ENCODE results near the gene FITM2.
A peak's percentile ranks its signal among the peaks of the same experiment; 100 is the strongest.

Gene FITM2

GRCh38 chr20:44274303-44275017 is 36.5 kb downstream of the FITM2 start:
- Histone ChIP-seq H2AK5ac (ENCODE audit: low read depth, low read length) (no peak overlapping the region), H3K4me1 (ENCODE audit: control insufficient read depth in 2 of 2, insufficient read depth in 1 of 2, low read depth in 1 of 2, low read length in 2 of 2) (peaks cover 0 to 7% of the 10 kb centered on the region in 2 donors), H2AFZ (ENCODE audit: low read length) (no peak overlapping the region), H4K91ac (ENCODE audit: low read depth, low read length, poor library complexity) (no peak overlapping the region), H3K4me3 (ENCODE audit: low read length in 2 of 2) (no peak overlapping the region), H3K18ac (ENCODE audit: low read length) (no peak overlapping the region), H2BK15ac (ENCODE audit: low read length) (no peak overlapping the region), H3K4me2 (ENCODE audit: insufficient read depth, low read length, poor library complexity, severe bottlenecking) (no peak overlapping the region), H3K36me3 (replicated peaks in 1 of 2; ENCODE audit: control insufficient read depth in 2 of 2, insufficient read depth in 2 of 2, low read length in 2 of 2) (no peaks in the 10 kb centered on the region), H2BK5ac (ENCODE audit: low read length) (no peak overlapping the region), H3K4ac (ENCODE audit: low read length) (no peak overlapping the region), H3K79me1 (ENCODE audit: low read depth, low read length) (no peaks in the 10 kb centered on the region), H3K14ac (ENCODE audit: low read length) (no peak overlapping the region), H3K27ac (replicated peaks; ENCODE audit: low read length) (no peak overlapping the region), H2BK12ac (ENCODE audit: low read length) (no peak overlapping the region), H3K23ac (ENCODE audit: low read depth, low read length, poor library complexity) (no peak overlapping the region), H3K9ac (ENCODE audit: low read depth, low read length, poor library complexity) (no peak overlapping the region), H2BK120ac (ENCODE audit: low read depth, low read length) (no peak overlapping the region), H4K8ac (ENCODE audit: low read depth, low read length) (no peak overlapping the region), H3K27me3 (ENCODE audit: control insufficient read depth in 3 of 3, insufficient read depth in 3 of 3, low read depth in 1 of 3, low read length in 3 of 3) (no peaks in the 10 kb centered on the region), H3K9me3 (replicated peaks in 1 of 2; ENCODE audit: control insufficient read depth in 2 of 2, insufficient read depth in 1 of 2, low read depth in 1 of 2, low read length in 2 of 2) (peaks cover 0 to 5% of the 10 kb centered on the region in 2 donors)
- no peak for DNase-seq (ENCODE audit: low spot score)
- WGBS, 2 donors (ENCODE audit: extremely low coverage in 2 of 2, insufficient read length in 2 of 2, insufficient replicate concordance in 1 of 2) = no CpG with 5 or more reads among the region's 11 CpGs

- peaks cover 0 to 8% of the 10 kb centered on the region in 2 donors for H3K9me3 ChIP-seq (replicated peaks in 1 of 2; ENCODE audit: control insufficient read depth in 2 of 2, insufficient read depth in 1 of 2, low read depth in 1 of 2, low read length in 2 of 2)
- no peak overlapping the region for H2AK5ac ChIP-seq (ENCODE audit: low read depth, low read length)
- no peak overlapping the region for H2BK120ac ChIP-seq (ENCODE audit: low read depth, low read length)
- no peak overlapping the region for H2BK12ac ChIP-seq (ENCODE audit: low read length)
- H3K23ac ChIP-seq (ENCODE audit: low read depth, low read length, poor library complexity) = no peak overlapping the region
- peaks cover 0 to 7% of the 10 kb centered on the region in 2 donors for H3K4me1 ChIP-seq (ENCODE audit: control insufficient read depth in 2 of 2, insufficient read depth in 1 of 2, low read depth in 1 of 2, low read length in 2 of 2)
- H4K8ac ChIP-seq (ENCODE audit: low read depth, low read length) = no peak overlapping the region
- no peaks in the 10 kb centered on the region for H3K27me3 ChIP-seq (ENCODE audit: control insufficient read depth in 3 of 3, insufficient read depth in 3 of 3, low read depth in 1 of 3, low read length in 3 of 3)
- peak overlapping the region in 1 of 2 donors; percentile 26 for H3K4me3 ChIP-seq (ENCODE audit: low read length in 2 of 2)
- DNase-seq (ENCODE audit: low spot score) = no peak
- H3K36me3 ChIP-seq (replicated peaks in 1 of 2; ENCODE audit: control insufficient read depth in 2 of 2, insufficient read depth in 2 of 2, low read length in 2 of 2) = no peaks in the 10 kb centered on the region
- no peaks in the 10 kb centered on the region for H3K79me1 ChIP-seq (ENCODE audit: low read depth, low read length)
- H3K4ac ChIP-seq (ENCODE audit: low read length) = no peak overlapping the region
- no CpG with 5 or more reads among the region's 10 CpGs for WGBS, 2 donors (ENCODE audit: extremely low coverage in 2 of 2, insufficient read length in 2 of 2, insufficient replicate concordance in 1 of 2)
- H3K9ac ChIP-seq (ENCODE audit: low read depth, low read length, poor library complexity) = no peak overlapping the region
- H3K18ac ChIP-seq (ENCODE audit: low read length) = no peak overlapping the region
- H2BK15ac ChIP-seq (ENCODE audit: low read length) = no peak overlapping the region
- no peak overlapping the region for H3K4me2 ChIP-seq (ENCODE audit: insufficient read depth, low read length, poor library complexity, severe bottlenecking)
- no peak overlapping the region for H2BK5ac ChIP-seq (ENCODE audit: low read length)
- H4K91ac ChIP-seq (ENCODE audit: low read depth, low read length, poor library complexity) = no peak overlapping the region
- H3K14ac ChIP-seq (ENCODE audit: low read length) = no peak overlapping the region
- no peak overlapping the region for H3K27ac ChIP-seq (replicated peaks; ENCODE audit: low read length)
- no peak overlapping the region for H2AFZ ChIP-seq (ENCODE audit: low read length)
Observed at GRCh38 chr20:44273231-44274215, 37.5 kb downstream of the FITM2 start.

GRCh38 chr20:44271915-44272663 is 38.9 kb downstream of the FITM2 start:
- Histone ChIP-seq H2AFZ (ENCODE audit: low read length) (no peak overlapping the region), H2BK12ac (ENCODE audit: low read length) (no peak overlapping the region), H3K4ac (ENCODE audit: low read length) (no peak overlapping the region), H3K4me3 (ENCODE audit: low read length in 2 of 2) (no peak overlapping the region), H4K91ac (ENCODE audit: low read depth, low read length, poor library complexity) (no peak overlapping the region), H4K8ac (ENCODE audit: low read depth, low read length) (no peak overlapping the region), H3K4me2 (ENCODE audit: insufficient read depth, low read length, poor library complexity, severe bottlenecking) (no peak overlapping the region), H3K27me3 (ENCODE audit: control insufficient read depth in 3 of 3, insufficient read depth in 3 of 3, low read depth in 1 of 3, low read length in 3 of 3) (no peaks in the 10 kb centered on the region), H3K27ac (replicated peaks; ENCODE audit: low read length) (no peak overlapping the region), H2AK5ac (ENCODE audit: low read depth, low read length) (no peak overlapping the region), H2BK120ac (ENCODE audit: low read depth, low read length) (no peak overlapping the region), H3K14ac (ENCODE audit: low read length) (no peak overlapping the region), H2BK15ac (ENCODE audit: low read length) (no peak overlapping the region), H3K18ac (ENCODE audit: low read length) (peak overlapping the region; percentile 55), H3K36me3 (replicated peaks in 1 of 2; ENCODE audit: control insufficient read depth in 2 of 2, insufficient read depth in 2 of 2, low read length in 2 of 2) (no peaks in the 10 kb centered on the region), H3K79me1 (ENCODE audit: low read depth, low read length) (no peaks in the 10 kb centered on the region), H2BK5ac (ENCODE audit: low read length) (no peak overlapping the region), H3K23ac (ENCODE audit: low read depth, low read length, poor library complexity) (no peak overlapping the region), H3K9ac (ENCODE audit: low read depth, low read length, poor library complexity) (no peak overlapping the region), H3K9me3 (replicated peaks in 1 of 2; ENCODE audit: control insufficient read depth in 2 of 2, insufficient read depth in 1 of 2, low read depth in 1 of 2, low read length in 2 of 2) (peaks cover 0 to 8% of the 10 kb centered on the region in 2 donors), H3K4me1 (ENCODE audit: control insufficient read depth in 2 of 2, insufficient read depth in 1 of 2, low read depth in 1 of 2, low read length in 2 of 2) (peaks cover 0 to 7% of the 10 kb centered on the region in 2 donors)
- WGBS, 2 donors (ENCODE audit: extremely low coverage in 2 of 2, insufficient read length in 2 of 2, insufficient replicate concordance in 1 of 2) = no CpG with 5 or more reads among the region's 14 CpGs
- DNase-seq (ENCODE audit: low spot score) = no peak

Data from neuronal stem cell (in vitro differentiated cells).